ENCODE results near the gene CDK15. TPM values are rescaled to one million over a fixed set of nuclear protein-coding genes. Genes with fewer than 3 reads are reported as not detected.

The CDK15 gene
- total RNA-seq, 1 experiment from 2014 or later, result not detected

- POLR2A ChIA-PET, result no interaction called here
- no peak overlapping the region for H3K4me2 ChIP-seq (ENCODE audit: low read length)
- peaks cover 0 to 12% of the 10 kb centered on the region in 2 experiments; a peak in 2 of 4 replicates for H3K4me1 ChIP-seq (ENCODE audit: control insufficient read depth in 1 of 2, insufficient read depth in 2 of 2, low read length in 2 of 2)
- H3K27ac ChIP-seq (ENCODE audit: low read depth, low read length), result no peak overlapping the region
- no peak for DNase-seq (ENCODE audit: low read depth, low spot score)
- CTCF ChIA-PET, result no interaction called here
- no peak for ATAC-seq
- H3K4me3 ChIP-seq (replicated peaks in 1 of 2; ENCODE audit: low read depth in 1 of 2, low read length in 2 of 2), result no peak overlapping the region
- no peaks in the 10 kb centered on the region for H3K36me3 ChIP-seq (ENCODE audit: control insufficient read depth in 1 of 2, insufficient read depth in 2 of 2, low read length in 2 of 2)
- no peaks in the 10 kb centered on the region for H3K9me3 ChIP-seq (ENCODE audit: control insufficient read depth in 1 of 2, insufficient read depth in 1 of 2, low read depth in 1 of 2, low read length in 2 of 2)
- no peak overlapping the region for H3K9ac ChIP-seq (ENCODE audit: low read length)
- no peak for TF ChIP-seq ZBTB33 (IDR thresholded peaks at IDR 0.05; ENCODE audit: extremely low read depth, insufficient replicate concordance, low read length)
- H3K79me2 ChIP-seq (ENCODE audit: insufficient read depth, low read length), result no peaks in the 10 kb centered on the region
- H3K27me3 ChIP-seq (ENCODE audit: insufficient read depth, low read length), result no peaks in the 10 kb centered on the region
- RAD21 ChIA-PET (ENCODE audit: low non-redundant PET in 1 of 2, low total read pairs in 2 of 2, uncharacterized antibody in 2 of 2, unreplicated experiment in 2 of 2), result no interaction called here
- no peaks in the 10 kb centered on the region for H3K9me2 ChIP-seq (ENCODE audit: insufficient read depth)
- H2AFZ ChIP-seq (ENCODE audit: low read depth, low read length, poor library complexity, severe bottlenecking), result no peak overlapping the region
- intact Hi-C loops (cut with micrococcal nuclease), result no loop called here
- no peaks in the 10 kb centered on the region for H4K20me1 ChIP-seq (ENCODE audit: insufficient read depth)
- BruUV-seq (replicated peaks), result no TSS peak
Observed at GRCh38 chr2:201858281-201859184, 52.2 kb downstream of the CDK15 start.

GRCh38 chr2:201859949-201860348 lies 53.6 kb downstream of the CDK15 start:
- peaks cover 0 to 4% of the 10 kb centered on the region in 2 experiments; a peak in 1 of 4 replicates for H3K4me1 ChIP-seq (ENCODE audit: control insufficient read depth in 1 of 2, insufficient read depth in 2 of 2, low read length in 2 of 2)
- H3K36me3 ChIP-seq (ENCODE audit: control insufficient read depth in 1 of 2, insufficient read depth in 2 of 2, low read length in 2 of 2), result no peaks in the 10 kb centered on the region
- intact Hi-C loops (cut with micrococcal nuclease), result loop anchor here (1.0 to 2.0 kb wide), 3 partner anchors 64 to 318 kb away; no protein-coding TSS in a partner anchor
- H2AFZ ChIP-seq (ENCODE audit: low read depth, low read length, poor library complexity, severe bottlenecking), result no peak overlapping the region
- DNase-seq (ENCODE audit: low read depth, low spot score) (no peak), ATAC-seq (no peak)
- BruUV-seq (replicated peaks), result no TSS peak
- no peak overlapping the region for H3K27ac ChIP-seq (ENCODE audit: low read depth, low read length)
- ChIA-PET CTCF (interaction anchor here (1.1 to 1.9 kb wide), 6 partner anchors 13 to 325 kb away, joined by 3 to 19 read pairs (median 5); no protein-coding TSS in a partner anchor), POLR2A (no interaction called here), RAD21 (ENCODE audit: low non-redundant PET in 1 of 2, low total read pairs in 2 of 2, uncharacterized antibody in 2 of 2, unreplicated experiment in 2 of 2) (no interaction called here)
- H4K20me1 ChIP-seq (ENCODE audit: insufficient read depth), result no peaks in the 10 kb centered on the region
- no peaks in the 10 kb centered on the region for H3K27me3 ChIP-seq (ENCODE audit: insufficient read depth, low read length)
- no peaks in the 10 kb centered on the region for H3K79me2 ChIP-seq (ENCODE audit: insufficient read depth, low read length)
- no peak overlapping the region for H3K9ac ChIP-seq (ENCODE audit: low read length)
- TF ChIP-seq MAX (IDR thresholded peaks at IDR 0.05), result no peak
- TF ChIP-seq POLR2AphosphoS5 (IDR thresholded peaks at IDR 0.05; ENCODE audit: low read depth, low read length), result no peak
- TF ChIP-seq RAD21 (IDR thresholded peaks at IDR 0.05; ENCODE audit: low read depth), result no peak
- TF ChIP-seq ATF3 (IDR thresholded peaks at IDR 0.05), result no peak
- TF ChIP-seq EZH2phosphoT487 (IDR thresholded peaks at IDR 0.05; ENCODE audit: borderline replicate concordance), result no peak
- TF ChIP-seq ZFX (IDR thresholded peaks at IDR 0.05), result no peak
- TF ChIP-seq CEBPB (IDR thresholded peaks at IDR 0.05; ENCODE audit: low read depth), result no peak
- no peaks in the 10 kb centered on the region for H3K9me2 ChIP-seq (ENCODE audit: insufficient read depth)
- no peaks in the 10 kb centered on the region for H3K9me3 ChIP-seq (ENCODE audit: control insufficient read depth in 1 of 2, insufficient read depth in 1 of 2, low read depth in 1 of 2, low read length in 2 of 2)
- H3K4me2 ChIP-seq (ENCODE audit: low read length), result no peak overlapping the region
- no peak overlapping the region for H3K4me3 ChIP-seq (replicated peaks in 1 of 2; ENCODE audit: low read depth in 1 of 2, low read length in 2 of 2)

Measured in HCT116 (cell line).